IMR-90 (cell line): ENCODE measurements around the gene SKA3. TPM values are rescaled to one million over a fixed set of nuclear protein-coding genes. Genes with fewer than 3 reads are reported as not detected.
A peak's percentile ranks its signal among the peaks of the same experiment; 100 is the strongest.
"Not testable (repeated sequence)": the region's sequence is repeated elsewhere in the genome, so short reads cannot be mapped to it uniquely, and the experiment has no call there.

Source experiments
- ATAC-seq: fragments of 200-7000 bp; cut with Tn5 transposase; 2 replicates; pipeline ENCODE4 v1.9.1; 2020; ENCODE audit warnings: low read depth, mild to moderate bottlenecking, moderate library complexity
- BruUV-seq: library from RNA; stranded (reverse); fragments of 400-500 nt; replicated peaks from 2 replicates; lab custom pipeline; 2021; lab: Mats Ljungman, UMichigan
- CTCF ChIA-PET: fragments of 300-600 bp; formaldehyde crosslinking; extraction: SDS; loops from one replicate; lab custom pipeline; 2021; ENCODE audit warnings: antibody characterized with exemption; lab: Yijun Ruan, JAX
- POLR2A ChIA-PET: fragments of 300-600 bp; sonication (Branson Sonifier 250); formaldehyde crosslinking; loops from one replicate; lab custom pipeline; 2022; ENCODE audit warnings: antibody characterized with exemption; ENCODE audit not compliant: unreplicated experiment; lab: Charles Lee
- DNase-seq: peaks from one replicate; pipeline ENCODE4 v3.0.0; 2013
- H2AFZ ChIP-seq: replicated peaks from 2 replicates; pipeline ENCODE3; 2013; ENCODE audit warnings: low read length, mild to moderate bottlenecking; ENCODE audit not compliant: poor library complexity
- H2AK5ac ChIP-seq: 2 replicates; pipeline ENCODE4 v1.6.1; 2013; ENCODE audit warnings: low read depth, low read length, inconsistent platforms
- H2AK9ac ChIP-seq: replicated peaks from 2 replicates; pipeline ENCODE3; 2013; ENCODE audit warnings: mild to moderate bottlenecking, low read depth, low read length, moderate library complexity; ENCODE audit not compliant: poor library complexity
- H2BK120ac ChIP-seq: 2 replicates; pipeline ENCODE4 v1.6.1; 2013; ENCODE audit warnings: low read depth, low read length, inconsistent platforms
- H2BK15ac ChIP-seq: 3 replicates; pipeline ENCODE4 v1.6.1; 2013; ENCODE audit warnings: low read depth, low read length, inconsistent platforms
- H2BK20ac ChIP-seq: 2 replicates; pipeline ENCODE4 v1.6.1; 2013; ENCODE audit warnings: low read depth, mild to moderate bottlenecking, inconsistent platforms, low read length, moderate library complexity
- H2BK5ac ChIP-seq: 2 replicates; pipeline ENCODE4 v1.6.1; 2013; ENCODE audit warnings: mild to moderate bottlenecking, low read depth, low read length, inconsistent platforms; ENCODE audit not compliant: poor library complexity, severe bottlenecking
- H3K14ac ChIP-seq: replicated peaks from 2 replicates; pipeline ENCODE4 v1.6.1; 2013; ENCODE audit warnings: low read depth, low read length, inconsistent platforms
- H3K18ac ChIP-seq: 2 replicates; pipeline ENCODE4 v1.6.1; 2013; ENCODE audit warnings: low read depth, low read length, control low read depth
- H3K23ac ChIP-seq: 2 replicates; pipeline ENCODE4 v1.6.1; 2013; ENCODE audit warnings: low read depth, low read length, inconsistent platforms
- H3K27ac ChIP-seq: 2 replicates; pipeline ENCODE4 v1.5.1; 2013; ENCODE audit warnings: mild to moderate bottlenecking, control low read depth, low read length; ENCODE audit not compliant: insufficient read depth
- H3K27me3 ChIP-seq: 2 replicates; pipeline ENCODE4 v1.6.1; 2013; ENCODE audit warnings: low read length; ENCODE audit not compliant: control insufficient read depth, insufficient read depth
- H3K36me3 ChIP-seq: 2 replicates; pipeline ENCODE4 v1.6.1; 2013; ENCODE audit warnings: low read length, mixed read lengths; ENCODE audit not compliant: control insufficient read depth, insufficient read depth
- H3K4ac ChIP-seq: 2 replicates; pipeline ENCODE4 v1.6.1; 2013; ENCODE audit warnings: low read depth, low read length, inconsistent platforms
- H3K4me1 ChIP-seq: 2 replicates; pipeline ENCODE4 v1.6.1; 2013; ENCODE audit warnings: low read length, mixed read lengths; ENCODE audit not compliant: control insufficient read depth, insufficient read depth
- H3K4me2 ChIP-seq: 2 replicates; pipeline ENCODE4 v1.6.1; 2013; ENCODE audit warnings: low read depth, mild to moderate bottlenecking, control low read depth, low read length, moderate library complexity
- H3K4me3 ChIP-seq: 2 replicates; pipeline ENCODE4 v1.5.1; 2013; ENCODE audit warnings: low read depth, mild to moderate bottlenecking, control low read depth, low read length, moderate library complexity; ENCODE audit not compliant: insufficient read depth
- H3K56ac ChIP-seq: 2 replicates; pipeline ENCODE4 v1.6.1; 2013; ENCODE audit warnings: low read length, inconsistent platforms; ENCODE audit not compliant: insufficient read depth; ENCODE audit errors: extremely low read depth
- H3K79me1 ChIP-seq, 2 experiments: 2 replicates each; pipeline ENCODE4 v1.6.1; 2013; ENCODE audit warnings: low read length in 2 of 2, inconsistent platforms in 1 of 2, low read depth in 1 of 2
- H3K9ac ChIP-seq: 2 replicates; pipeline ENCODE4 v1.6.1; 2013; ENCODE audit warnings: low read depth, low read length, control low read depth
- H3K9me1 ChIP-seq: 2 replicates; pipeline ENCODE4 v1.6.1; 2013; ENCODE audit warnings: low read length, inconsistent platforms; ENCODE audit not compliant: insufficient read depth
- H3K9me3 ChIP-seq: 2 replicates; pipeline ENCODE4 v1.6.1; 2013; ENCODE audit warnings: low read length; ENCODE audit not compliant: control insufficient read depth, insufficient read depth
- H4K20me1 ChIP-seq: 2 replicates; pipeline ENCODE4 v1.6.1; 2013; ENCODE audit warnings: low read length, inconsistent platforms; ENCODE audit not compliant: insufficient read depth
- H4K5ac ChIP-seq: 2 replicates; pipeline ENCODE4 v1.6.1; 2013; ENCODE audit warnings: mild to moderate bottlenecking, low read depth, low read length, control low read depth
- H4K8ac ChIP-seq, 2 experiments: 2 replicates each; pipeline ENCODE4 v1.6.1; 2013; ENCODE audit warnings: low read depth in 2 of 2, low read length in 2 of 2, control low read depth in 1 of 2, inconsistent platforms in 1 of 2
- H4K91ac ChIP-seq: 2 replicates; pipeline ENCODE4 v1.6.1; 2013; ENCODE audit warnings: low read depth, low read length, inconsistent platforms; ENCODE audit not compliant: insufficient read depth
- WGBS, 2 experiments: methylation state at CpG; one replicate each; pipeline versions ENCODE4 v1.1.5 to v1.1.7; 2013; ENCODE audit warnings: missing lambda C conversion rate in 2 of 2; ENCODE audit not compliant: insufficient read length in 1 of 2; ENCODE audit errors: extremely low coverage in 2 of 2; 5-methylcytosine and 5-hydroxymethylcytosine counted together
- dilution Hi-C: fragments of 300-500 bp; cut with HindIII; formaldehyde crosslinking; loops from one replicate; pipeline ENCODE4 v1.14.3; 2018; ENCODE audit warnings: low sequenced_read_pairs; ENCODE audit not compliant: unreplicated experiment
- in situ Hi-C: fragments of 300-500 bp; cut with MboI; formaldehyde crosslinking; loops from 3 replicates; pipeline ENCODE4 v1.14.3; 2019; ENCODE audit warnings: low sequenced_read_pairs, inconsistent platforms, mixed read lengths
- intact Hi-C: fragments of 100-400 bp; cut with micrococcal nuclease; formaldehyde crosslinking; loops from 2 replicates; pipeline ENCODE4 v1.10.0; 2022
- polyA plus RNA-seq, 3 experiments: library from polyadenylated mRNA; depleted of rRNA; stranded (reverse); fragments of >200 nt; gene quantifications; 2 replicates each; pipeline ENCODE4 v1.2.3, GENCODE V29; 2012; ENCODE audit warnings: low replicate concordance in 1 of 3
- total RNA-seq: library from RNA; depleted of rRNA; stranded (reverse); fragments of >200 nt; gene quantifications from 2 replicates; pipeline ENCODE4 v1.2.3, GENCODE V29; 2012

The SKA3 gene
- total and polyA plus RNA-seq, 2 of the 4 experiments (the other 2 are of a cell fraction): 11.7 to 15.6 TPM

DNA sequence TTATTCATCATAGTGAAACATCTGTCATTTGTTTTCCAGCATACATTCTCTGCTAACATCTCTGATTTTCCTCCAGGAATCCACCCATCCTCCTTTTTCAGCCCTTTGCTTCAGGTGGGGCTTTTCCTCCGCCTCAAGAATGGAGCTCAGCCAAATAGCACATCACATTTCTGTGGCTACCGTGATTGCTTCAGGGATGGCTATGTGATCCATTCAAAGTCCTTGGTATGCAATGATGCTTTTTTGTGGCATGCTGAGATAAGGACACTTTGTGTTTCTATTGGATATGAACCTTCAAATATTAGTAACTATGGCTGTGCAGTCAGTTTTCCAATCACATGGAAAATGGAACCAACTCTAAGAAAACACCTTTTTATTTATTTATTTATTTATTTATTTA lies 18.4 kb upstream of the SKA3 start:
- DNase-seq: peak; percentile 26
- H4K8ac ChIP-seq, H4K20me1 ChIP-seq, H3K14ac ChIP-seq, H3K23ac ChIP-seq, H4K91ac ChIP-seq, POLR2A ChIA-PET, H2BK5ac ChIP-seq, ATAC-seq, H2AK5ac ChIP-seq, H3K27ac ChIP-seq, BruUV-seq, dilution Hi-C loops, H2BK120ac ChIP-seq, H3K9me1 ChIP-seq, H3K27me3 ChIP-seq, H2AK9ac ChIP-seq, intact Hi-C loops, H2BK20ac ChIP-seq, H3K4me2 ChIP-seq, H2BK15ac ChIP-seq, CTCF ChIA-PET, H3K18ac ChIP-seq, H3K56ac ChIP-seq, H3K79me1 ChIP-seq, H3K4me3 ChIP-seq, H2AFZ ChIP-seq, H3K4ac ChIP-seq, H3K4me1 ChIP-seq, H3K9me3 ChIP-seq, H3K36me3 ChIP-seq, in situ Hi-C loops, H3K9ac ChIP-seq, H4K5ac ChIP-seq: not testable (repeated sequence)
- WGBS, 2 experiments: no CpG with 5 or more reads among the region's 2 CpGs

DNA sequence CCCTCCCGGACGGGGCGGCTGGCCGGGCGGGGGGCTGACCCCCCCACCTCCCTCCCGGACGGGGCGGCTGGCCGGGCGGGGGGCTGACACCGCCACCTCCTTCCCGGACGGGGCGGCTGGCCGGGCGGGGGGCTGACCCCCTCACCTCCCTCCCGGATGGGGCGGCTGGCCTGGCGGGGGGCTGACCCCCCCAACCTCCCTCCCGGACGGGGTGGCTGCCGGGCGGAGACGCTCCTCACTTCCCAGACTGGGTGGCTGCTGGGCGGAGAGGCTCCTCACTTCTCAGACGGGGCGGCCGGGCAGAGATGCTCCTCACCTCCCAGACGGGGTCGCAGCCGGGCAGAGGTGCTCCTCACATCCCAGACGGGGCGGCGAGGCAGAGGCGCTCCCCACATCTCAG lies 10.1 kb upstream of the SKA3 start:
- H2BK120ac ChIP-seq, H4K20me1 ChIP-seq, H3K27me3 ChIP-seq, DNase-seq, intact Hi-C loops, H3K36me3 ChIP-seq, H2BK15ac ChIP-seq, H3K56ac ChIP-seq, H3K4ac ChIP-seq, H3K23ac ChIP-seq, H3K14ac ChIP-seq, H4K5ac ChIP-seq, in situ Hi-C loops, H2BK5ac ChIP-seq, H3K79me1 ChIP-seq, H2BK20ac ChIP-seq, H3K18ac ChIP-seq, H3K9ac ChIP-seq, H3K4me2 ChIP-seq, H3K9me3 ChIP-seq, H4K91ac ChIP-seq, H3K27ac ChIP-seq, H3K4me1 ChIP-seq, CTCF ChIA-PET, H4K8ac ChIP-seq, ATAC-seq, BruUV-seq, H2AFZ ChIP-seq, POLR2A ChIA-PET, dilution Hi-C loops, H2AK5ac ChIP-seq, H3K4me3 ChIP-seq, H3K9me1 ChIP-seq, H2AK9ac ChIP-seq: not testable (repeated sequence)
- no CpG with 5 or more reads among the region's 35 CpGs for WGBS, 2 experiments
